ENCODE results near the gene ELOA.
"Not testable (repeated sequence)": the region's sequence is repeated elsewhere in the genome, so short reads cannot be mapped to it uniquely, and the experiment has no call there.

Gene ELOA

DNA sequence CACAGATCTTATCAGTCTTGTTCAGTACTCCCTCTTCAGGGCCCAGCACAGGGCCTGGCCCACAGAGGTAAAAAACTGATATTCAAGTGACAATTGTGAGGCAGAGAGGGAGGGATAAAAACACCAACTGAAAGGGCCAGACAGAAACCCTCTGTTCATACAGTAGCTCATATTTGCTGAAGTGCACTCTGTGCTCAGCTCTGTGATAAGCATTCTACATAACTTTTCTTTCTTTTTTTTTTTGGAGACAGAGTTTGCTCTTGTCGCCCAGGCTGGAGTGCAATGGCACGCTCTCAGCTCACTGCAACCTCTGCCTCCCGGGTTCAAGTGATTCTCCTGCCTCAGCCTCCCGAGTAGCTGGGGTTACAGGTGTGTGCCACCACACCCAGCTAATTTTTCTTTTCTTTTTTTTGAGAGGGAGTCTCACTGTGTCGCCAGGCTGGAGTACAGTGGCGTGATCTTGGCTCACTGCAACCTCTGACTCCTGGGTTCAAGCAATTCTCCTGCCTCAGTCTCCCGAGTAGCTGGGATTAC, 59.6 kb downstream of the ELOA start:
- not testable (repeated sequence) for DNase-seq

DNA sequence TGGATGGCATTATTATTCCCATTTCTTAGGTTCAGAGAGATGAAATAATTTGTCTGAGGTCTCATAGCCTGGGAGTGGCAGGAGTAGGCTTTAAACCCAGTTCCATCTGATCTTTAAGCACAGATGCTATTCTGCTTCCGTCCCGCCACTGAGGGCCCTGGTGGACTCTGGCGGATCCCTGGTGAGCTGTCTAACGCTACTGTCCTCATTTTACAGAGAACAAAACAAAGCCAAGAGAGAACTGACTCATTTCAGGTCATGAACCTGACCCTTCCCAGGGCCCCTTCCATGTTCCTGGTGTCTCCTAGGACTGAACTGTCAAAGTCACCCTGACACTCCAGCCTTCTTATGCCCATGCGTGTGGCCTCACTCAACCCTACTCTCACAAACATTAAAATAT, 60.4 kb downstream of the ELOA start:
- no peak for DNase-seq

GRCh38 chr1:23804183-23804835, 61.0 kb downstream of the ELOA start:
- no peak for DNase-seq

DNA sequence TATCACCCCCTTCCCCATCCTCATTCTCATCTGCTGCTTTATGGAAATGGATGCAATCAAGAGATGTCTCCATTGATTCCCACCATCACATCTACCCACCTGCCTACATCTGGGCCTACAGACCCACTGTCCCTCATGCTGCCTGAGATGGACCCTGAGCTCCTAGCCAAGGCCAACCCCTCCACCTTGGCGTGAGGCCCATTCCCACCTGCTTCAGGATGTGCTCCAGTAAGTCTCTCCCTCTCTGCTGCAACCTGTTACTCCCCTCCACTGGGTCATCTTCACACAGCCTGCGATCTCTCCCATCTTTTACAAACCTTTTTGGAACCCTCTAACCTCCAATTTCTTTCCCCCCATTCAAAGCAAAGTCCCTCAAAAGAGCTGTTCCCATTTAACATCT, 61.8 kb downstream of the ELOA start:
- no peak for DNase-seq

DNA sequence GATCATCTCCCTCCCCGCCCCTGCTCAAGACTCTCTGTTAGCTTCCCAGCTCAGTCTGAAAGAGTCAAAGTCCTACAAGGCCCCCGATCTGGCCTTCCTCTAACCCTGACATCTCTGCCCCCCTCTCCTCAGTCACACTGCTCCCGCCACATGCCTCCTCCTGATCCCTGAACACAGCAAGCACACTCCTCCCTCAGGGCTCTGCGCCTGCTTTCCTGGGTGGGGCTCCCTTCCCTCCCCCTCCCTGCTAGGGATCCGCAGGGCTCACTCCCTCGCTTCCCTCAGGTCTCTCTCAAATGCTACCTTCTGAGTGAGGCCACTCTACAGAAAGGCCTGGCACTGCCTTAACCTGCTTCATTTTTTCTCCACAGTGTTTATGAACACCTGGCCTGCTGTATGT, 63.0 kb downstream of the ELOA start:
- DNase-seq = no peak

- DNase-seq = no peak
Observed at GRCh38 chr1:23807453-23807852, 64.2 kb downstream of the ELOA start.

GRCh38 chr1:23809751-23810171, 66.5 kb downstream of the ELOA start:
- peak; percentile 64 for DNase-seq

- DNase-seq = no peak
Observed at GRCh38 chr1:23810818-23811540, 67.7 kb downstream of the ELOA start.
